G401 (cell line): ENCODE results near the gene GABBR2. TPM values are rescaled to one million over a fixed set of nuclear protein-coding genes. Genes with fewer than 3 reads are reported as not detected.

Source experiments
- DNase-seq: peaks from one replicate; pipeline ENCODE4 v3.0.0-alpha.2; 2015; ENCODE audit warnings: low spot score
- in situ Hi-C: cut with HindIII; loops from 2 replicates; pipeline ENCODE4 v1.10.0; 2016; ENCODE audit warnings: low sequenced_read_pairs, mixed read lengths
- total RNA-seq: library from RNA; depleted of rRNA; stranded (reverse); fragments of >200 nt; shearing (Covaris generic); gene quantifications from 2 replicates; pipeline ENCODE4 v1.2.3, GENCODE V29; 2014

GABBR2 gene
- total RNA-seq, 1 experiment from 2014 or later: not detected

- in situ Hi-C loops: no loop called here
- DNase-seq: peak; percentile 61
Observed at GRCh38 chr9:98642661-98643312, 65.9 kb downstream of the GABBR2 start.

DNA sequence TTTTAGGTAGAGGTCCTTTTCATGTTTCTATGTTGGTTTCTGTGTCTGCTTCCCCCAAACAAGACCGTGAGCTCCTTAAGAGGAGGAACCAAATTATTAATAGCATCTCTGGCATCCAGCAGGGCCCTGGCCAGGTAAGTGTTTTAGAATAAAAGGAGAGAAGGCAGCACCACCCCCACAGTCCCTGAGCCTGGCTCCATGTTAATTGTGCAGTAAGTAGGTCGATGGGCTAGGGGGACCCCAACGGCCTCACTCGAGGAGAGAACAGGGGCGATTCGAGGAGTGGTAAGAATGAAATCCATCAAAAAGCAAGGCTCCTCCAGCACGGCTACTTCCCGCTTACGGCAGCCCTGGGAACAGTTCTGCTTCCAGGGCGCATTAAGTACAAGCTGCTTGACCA, 67.0 kb downstream of the GABBR2 start:
- DNase-seq: peak; percentile 79
- in situ Hi-C loops: no loop called here

- no peak for DNase-seq
- in situ Hi-C loops: no loop called here
Observed at GRCh38 chr9:98640394-98640793, 68.3 kb downstream of the GABBR2 start.

DNA sequence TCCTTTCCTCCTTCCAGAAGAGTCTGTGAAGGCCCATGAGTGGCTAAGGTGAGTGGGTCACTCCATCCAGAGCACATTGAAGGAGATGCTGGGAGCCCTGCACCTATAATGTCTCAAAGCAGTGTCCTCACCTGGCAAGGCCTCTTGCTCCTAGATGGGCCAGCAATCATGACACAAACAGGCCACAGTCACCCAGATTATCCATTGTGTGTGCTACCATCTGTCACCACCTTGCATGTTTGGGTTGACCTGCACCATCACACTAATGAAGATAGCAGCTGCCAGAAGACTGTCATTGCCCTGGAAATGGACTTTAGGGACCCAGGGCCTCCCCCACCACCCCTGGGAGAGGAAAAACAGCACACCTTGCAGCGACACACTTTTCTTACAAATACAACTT, 69.6 kb downstream of the GABBR2 start:
- peak; percentile 69 for DNase-seq
- in situ Hi-C loops: no loop called here

- no peak for DNase-seq
- in situ Hi-C loops: no loop called here
Observed at GRCh38 chr9:98637381-98637780, 71.4 kb downstream of the GABBR2 start.

DNA sequence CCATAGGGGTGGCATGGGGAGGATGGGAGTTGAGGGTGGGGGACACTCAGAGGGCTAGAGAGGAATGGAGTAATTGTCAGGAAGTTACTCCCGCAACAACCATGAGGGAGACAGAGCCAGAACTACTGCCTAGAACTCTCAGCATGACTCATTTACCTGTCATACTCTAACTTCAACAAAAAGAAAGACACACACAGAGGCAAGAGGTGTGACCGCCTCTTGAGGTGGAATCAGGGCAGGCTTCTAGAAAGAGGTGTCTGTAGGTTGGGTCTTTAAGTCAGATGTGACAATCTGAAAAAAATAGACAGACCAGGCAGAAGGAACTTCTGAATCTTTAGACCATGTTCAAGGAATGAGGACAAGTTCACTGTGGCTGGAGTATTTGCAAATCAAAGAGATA, 73.4 kb downstream of the GABBR2 start:
- DNase-seq: no peak
- in situ Hi-C loops: no loop called here

DNA sequence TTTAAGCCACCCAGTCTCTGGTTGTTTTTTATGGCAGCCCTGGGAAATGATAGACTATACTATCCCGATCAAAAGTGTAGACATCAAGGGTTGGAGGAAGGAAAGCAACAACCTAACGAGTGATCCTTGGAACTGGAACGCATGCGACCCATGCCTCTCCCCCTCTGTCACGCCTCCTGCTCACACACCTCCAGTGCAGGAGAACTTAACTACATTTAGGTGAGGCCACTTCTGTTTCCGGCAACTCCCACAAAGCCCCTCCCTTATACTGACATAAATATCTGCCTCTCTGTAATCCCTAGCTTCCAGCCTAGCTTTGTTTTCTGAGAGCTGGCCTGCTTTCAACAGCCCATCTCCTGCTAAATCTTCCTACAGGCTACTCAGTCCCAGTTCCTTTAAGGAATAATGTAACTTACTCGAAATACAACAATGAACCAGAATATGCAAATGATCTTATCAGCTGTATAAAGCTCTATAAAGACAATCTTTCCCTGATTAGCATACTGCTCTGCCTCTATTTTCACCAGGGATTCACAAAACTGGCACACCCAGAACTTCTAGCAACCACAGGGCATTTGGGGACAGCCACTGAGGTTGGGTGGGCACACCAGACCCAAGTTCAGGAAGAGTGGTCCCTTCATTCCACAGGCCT, 73.9 kb downstream of the GABBR2 start:
- in situ Hi-C loops: no loop called here
- DNase-seq: no peak

GRCh38 chr9:98632839-98633238, 75.9 kb downstream of the GABBR2 start:
- in situ Hi-C loops: no loop called here
- no peak for DNase-seq

GRCh38 chr9:98627296-98627695, 81.4 kb downstream of the GABBR2 start:
- in situ Hi-C loops: no loop called here
- DNase-seq: peak; percentile 26

GRCh38 chr9:98625728-98626127, 83.0 kb downstream of the GABBR2 start:
- in situ Hi-C loops: no loop called here
- DNase-seq: no peak

- in situ Hi-C loops: no loop called here
- no peak for DNase-seq
Observed at GRCh38 chr9:98619788-98620187, 88.9 kb downstream of the GABBR2 start.

- DNase-seq: no peak
- in situ Hi-C loops: no loop called here
Observed at GRCh38 chr9:98615633-98616032, 93.1 kb downstream of the GABBR2 start.

GRCh38 chr9:98614941-98615340, 93.8 kb downstream of the GABBR2 start:
- no peak for DNase-seq
- in situ Hi-C loops: no loop called here

DNA sequence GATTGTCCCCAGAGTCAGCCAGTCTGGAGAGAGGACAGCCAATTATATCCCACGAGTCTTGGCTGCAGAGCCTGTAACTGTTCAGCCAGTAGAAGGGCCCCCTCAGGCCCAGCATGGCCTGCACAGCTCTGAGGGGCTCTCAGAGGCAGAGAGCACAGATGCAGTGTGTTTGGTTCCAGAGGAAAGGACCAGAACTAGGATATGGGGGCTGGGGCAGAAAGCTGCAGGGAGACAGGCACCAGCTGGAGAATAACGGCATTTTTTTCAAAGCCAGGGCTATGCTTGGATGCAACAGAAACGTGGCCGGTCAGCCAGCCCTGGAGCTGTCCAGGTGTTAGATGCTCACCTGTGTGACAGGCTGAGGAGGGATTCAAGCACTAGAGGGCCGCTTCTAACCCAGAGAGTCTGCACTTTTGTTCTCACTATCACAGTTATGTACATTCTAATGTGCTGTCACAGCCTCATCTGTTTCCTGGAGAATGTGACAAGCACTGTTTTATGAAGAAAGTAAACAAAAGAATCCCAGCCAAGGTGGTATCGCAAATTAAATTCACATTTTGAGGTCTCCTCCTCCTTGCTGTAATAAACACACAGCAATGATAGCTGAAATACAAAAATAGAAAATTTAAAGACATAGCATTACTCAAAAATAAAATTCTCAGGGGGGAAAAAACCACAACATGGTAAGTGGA, 96.5 kb downstream of the GABBR2 start:
- in situ Hi-C loops: no loop called here
- DNase-seq: peak; percentile 29

DNA sequence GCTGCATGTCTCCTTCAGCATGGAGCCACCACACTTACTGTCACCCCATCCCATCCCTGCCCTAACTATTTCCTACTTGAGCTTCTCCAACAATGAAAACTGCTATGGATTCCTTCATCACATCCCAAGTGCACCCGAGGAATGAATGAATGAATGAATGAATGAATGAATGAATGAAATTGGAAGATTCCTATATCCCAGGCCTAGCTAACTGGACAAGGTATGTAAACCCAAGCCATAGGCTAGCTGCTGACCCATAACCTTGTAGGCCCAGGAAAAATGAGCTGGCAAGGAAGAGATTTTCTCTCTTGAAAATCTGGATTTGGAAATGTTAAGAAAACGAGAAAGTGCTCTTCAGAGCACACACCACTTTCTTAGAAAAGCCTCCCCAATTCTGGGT, 97.4 kb downstream of the GABBR2 start:
- in situ Hi-C loops: no loop called here
- DNase-seq: no peak

DNA sequence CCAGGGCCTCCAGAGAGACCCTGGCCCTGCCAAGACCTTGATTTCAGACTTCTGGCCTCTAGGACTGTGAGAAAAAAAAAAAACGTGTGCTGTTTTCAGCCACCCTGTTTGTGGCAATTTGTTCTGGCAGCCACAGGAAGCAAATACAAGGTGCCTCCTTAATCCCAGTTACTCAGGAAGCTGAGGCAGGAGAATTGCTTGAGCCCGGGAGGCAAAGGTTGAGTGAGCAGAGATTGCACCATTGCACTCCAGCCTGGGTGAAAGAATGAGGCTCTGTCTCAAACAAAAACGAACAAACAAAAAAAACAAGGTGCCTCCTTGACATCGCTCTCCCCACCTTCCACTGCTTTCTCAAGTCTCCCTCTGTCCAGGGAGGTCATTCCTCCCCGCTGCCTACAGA, 98.0 kb downstream of the GABBR2 start:
- in situ Hi-C loops: no loop called here
- DNase-seq: no peak

DNA sequence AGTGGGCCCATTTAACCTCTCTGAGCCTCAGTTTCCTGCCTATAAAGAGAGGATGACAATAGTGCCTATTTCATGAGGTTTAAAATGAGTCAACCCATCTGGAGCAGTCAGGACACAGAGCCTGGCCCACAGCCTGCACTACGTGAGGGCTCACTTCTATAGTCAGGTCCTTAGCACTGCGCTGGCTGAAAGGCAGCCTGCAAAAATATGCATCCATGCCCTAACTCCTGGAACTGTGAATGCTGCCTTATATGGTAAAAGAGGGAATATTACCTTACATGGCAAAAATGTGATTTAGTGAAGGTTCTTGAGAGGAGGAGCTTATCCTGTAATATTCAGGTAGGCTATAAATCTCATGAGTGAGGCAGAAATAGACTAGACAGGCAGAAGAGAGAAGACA, 98.5 kb downstream of the GABBR2 start:
- peak; percentile 59 for DNase-seq
- in situ Hi-C loops: no loop called here

DNA sequence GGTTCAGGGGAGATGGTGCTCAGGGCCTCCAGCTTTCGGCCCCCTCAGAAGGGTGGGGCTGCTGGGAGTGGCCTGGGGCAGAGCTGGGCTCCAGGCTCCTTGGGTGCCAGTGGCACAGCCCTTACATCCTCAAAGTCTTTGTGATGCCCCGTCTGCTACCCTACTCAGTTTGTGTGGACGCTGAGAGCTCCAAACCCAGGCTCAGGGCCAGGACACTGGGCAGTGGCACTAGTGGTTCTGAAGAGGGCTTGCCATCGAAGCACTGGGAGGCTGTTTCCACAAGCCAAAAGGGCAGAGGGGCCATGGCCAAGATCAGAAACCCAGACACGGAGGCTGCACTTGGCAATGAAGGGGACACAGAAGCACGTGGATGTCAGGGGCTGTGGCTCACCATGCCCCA, 99.1 kb downstream of the GABBR2 start:
- in situ Hi-C loops: no loop called here

GRCh38 chr9:98607787-98608186, 100.9 kb downstream of the GABBR2 start:
- DNase-seq: no peak
- in situ Hi-C loops: no loop called here

More for the DNA sequence above, 99.1 kb downstream of the GABBR2 start:
- peak; percentile 40 for DNase-seq

DNA sequence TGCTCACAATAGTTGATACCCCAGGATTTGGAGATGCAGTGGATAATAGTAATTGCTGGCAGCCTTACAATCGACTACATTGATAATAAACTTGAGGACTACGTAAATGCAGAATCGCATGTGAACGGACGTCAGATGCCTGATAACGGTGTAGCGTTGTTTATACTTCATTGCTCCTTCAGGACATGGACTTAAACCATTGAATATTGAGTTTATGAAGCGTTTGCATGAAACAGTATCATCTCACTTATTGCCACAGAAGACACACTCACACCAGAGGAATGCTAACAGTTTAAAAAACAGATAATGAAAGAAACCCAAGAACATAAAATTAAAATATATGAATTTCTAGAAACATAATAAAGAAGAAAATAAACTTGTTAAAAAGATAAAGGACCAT, 101.6 kb downstream of the GABBR2 start:
- no peak for DNase-seq
- in situ Hi-C loops: no loop called here

DNA sequence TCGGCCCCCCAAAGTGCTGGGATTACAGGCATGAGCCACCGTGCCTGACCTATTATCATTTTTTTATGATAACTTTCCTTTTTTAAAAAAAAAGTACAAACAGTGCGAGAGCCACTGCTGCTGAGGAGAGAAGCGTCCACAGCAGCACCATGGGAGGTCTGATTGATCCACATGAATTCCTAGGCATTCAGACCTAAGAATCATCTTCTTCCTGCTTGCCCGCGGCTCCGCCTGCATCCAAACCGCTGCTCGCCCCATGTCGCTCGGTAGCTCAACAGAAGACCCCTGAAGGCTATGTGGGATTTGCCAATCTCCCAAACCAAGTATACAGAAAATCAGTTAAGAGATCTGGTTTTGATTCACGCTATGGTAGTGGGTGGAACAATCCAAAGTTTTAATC, 102.0 kb downstream of the GABBR2 start:
- in situ Hi-C loops: no loop called here
- DNase-seq: no peak
